Activated CD4-positive, CD25-positive, alpha-beta regulatory T cell treated with anti-CD3 and anti-CD28 coated beads, Interleukin-2, amount 50 U/mL, for 24 hours (primary cell): ENCODE data around the gene SPIC.

Experiments
- ATAC-seq, 2 donors: fragments of 150-1000 bp; cut with Tn5 transposase; one replicate each; pipeline ENCODE4 v1.10.0; 2021; ENCODE audit warnings: mild to moderate bottlenecking in 1 of 2, moderate library complexity in 1 of 2

Gene SPIC

DNA sequence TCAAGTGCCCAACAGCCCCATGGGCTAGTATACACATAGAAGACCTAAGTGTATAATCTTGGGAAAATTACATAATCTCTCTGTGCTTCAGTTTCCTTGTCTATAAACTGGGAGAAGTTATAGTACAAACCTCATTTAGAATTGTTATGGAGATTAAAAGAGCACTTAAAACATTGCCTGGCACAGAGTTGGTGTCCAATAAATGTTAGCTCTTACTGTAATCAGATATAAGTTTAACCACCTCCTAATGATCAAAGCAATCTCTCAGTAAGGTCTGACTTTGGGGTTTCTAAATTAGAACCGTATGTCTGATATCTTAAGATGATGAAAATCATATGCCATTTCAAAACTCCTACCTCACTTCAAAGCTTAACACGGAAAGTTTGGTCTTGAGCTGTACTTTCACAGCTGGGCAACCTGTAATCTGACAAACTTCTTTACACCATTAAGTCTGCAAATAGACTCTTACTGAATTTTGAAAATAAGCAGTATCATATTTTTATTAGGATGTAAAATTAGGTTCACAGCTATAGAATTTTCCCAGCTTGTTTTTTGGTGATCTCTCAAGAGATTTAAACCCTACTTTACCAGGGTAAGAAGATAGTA lies 61.0 kb downstream of the SPIC start:
- no peak for ATAC-seq
